Spleen (tissue), 7 donors: ENCODE data around the gene ASIC1.

ENCODE experiments used
- CTCF ChIP-seq, 11 experiments: fragments of 200-600 bp in 7 of 11; fragments of 450-650 bp in 4 of 11; sonication (generic) in 4 of 11; IDR thresholded peaks in 8 of 11; conservative IDR thresholded peaks in 3 of 11; 1 replicate in 7 of 11; 2 replicates in 4 of 11; pipeline versions ENCODE4 v1.4.0 to v1.8.0; 2016 to 2021; ENCODE audit warnings: antibody characterized with exemption in 11 of 11, inconsistent platforms in 4 of 11, mild to moderate bottlenecking in 1 of 11
- POLR2A ChIP-seq, 3 donors: fragments of 450-650 bp; IDR thresholded peaks; one replicate each; pipeline ENCODE4 v1.5.1; 2017; ENCODE audit warnings: antibody characterized with exemption in 3 of 3, mild to moderate bottlenecking in 1 of 3
- POLR2AphosphoS5 ChIP-seq, 3 donors: sonication (generic); formaldehyde crosslinking; IDR thresholded peaks; one replicate each; pipeline ENCODE4 v1.5.1; 2017; ENCODE audit warnings: antibody characterized with exemption in 3 of 3
- donor health status: DM: no; HTN: no; CAD: no; lungs with moderate emphysema.
- donor health status: DM: no; HTN: no; CAD: no.
- donor health status: DM: no; HTN: no; CAD: no.

- TF ChIP-seq CTCF (IDR thresholded peaks at IDR 0.05 in 8 of 11, conservative IDR thresholded peaks at IDR 0.05 in 3 of 11): no peak
- TF ChIP-seq POLR2A (IDR thresholded peaks at IDR 0.05): no peak
- no peak for TF ChIP-seq POLR2AphosphoS5 (IDR thresholded peaks at IDR 0.05)
These were observed 22.4 kb downstream of the ASIC1 start for GRCh38 chr12:50079771-50080170.
